GM23338 (cell line): ENCODE data around the gene MSL2.

Experiments
- CREB1 ChIP-seq: fragments of 250-450 bp; sonication (Bioruptor Pico); IDR thresholded peaks from 2 replicates; pipeline ENCODE4 v1.5.0; 2020; ENCODE audit warnings: low read depth, mild to moderate bottlenecking, moderate library complexity
- JUNB ChIP-seq: IDR thresholded peaks from one replicate; pipeline ENCODE4 v1.6.1; 2016; ENCODE audit warnings: antibody characterized with exemption; ENCODE audit not compliant: unreplicated experiment
- POLR2AphosphoS5 ChIP-seq: IDR thresholded peaks from 2 replicates; pipeline ENCODE4 v1.6.1; 2016; ENCODE audit warnings: antibody characterized with exemption, low read depth
- STAT1 ChIP-seq: IDR thresholded peaks from one replicate; pipeline ENCODE4 v1.6.1; 2016; ENCODE audit warnings: antibody characterized with exemption; ENCODE audit not compliant: unreplicated experiment
- TF ChIP-seq, protein P1 (sequence below), 2 experiments: fragments of 200-600 bp in 1 of 2; sonication (generic) in 1 of 2; conservative IDR thresholded peaks; 2 replicates each; pipeline versions ENCODE4 v1.5.1 to v1.6.1; 2016 to 2017; ENCODE audit warnings: antibody characterized with exemption in 2 of 2, low read depth in 2 of 2, mild to moderate bottlenecking in 2 of 2, moderate library complexity in 1 of 2

DNA sequence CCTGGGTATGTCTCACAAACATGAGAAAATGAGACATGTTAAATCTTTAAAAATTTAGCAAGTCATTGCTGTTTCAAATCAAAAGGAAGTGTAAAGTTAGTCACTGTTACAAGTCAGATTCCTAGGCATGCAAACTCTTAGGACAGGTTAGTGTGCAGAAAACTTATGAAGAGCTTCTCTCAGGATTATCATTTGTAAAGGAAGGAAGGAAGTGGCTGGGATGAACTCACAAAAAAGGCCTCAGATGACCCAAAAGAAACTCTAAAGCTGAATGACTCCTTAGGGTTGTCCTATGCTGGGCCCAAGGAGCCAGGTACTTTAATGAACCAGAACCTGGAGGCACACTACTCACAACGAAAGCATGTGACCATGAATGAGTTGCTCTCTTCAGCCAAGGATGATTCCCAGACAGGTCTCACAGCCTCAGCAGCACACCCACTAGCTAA lies 25.0 kb downstream of the MSL2 start:
- TF ChIP-seq, protein P1, sequence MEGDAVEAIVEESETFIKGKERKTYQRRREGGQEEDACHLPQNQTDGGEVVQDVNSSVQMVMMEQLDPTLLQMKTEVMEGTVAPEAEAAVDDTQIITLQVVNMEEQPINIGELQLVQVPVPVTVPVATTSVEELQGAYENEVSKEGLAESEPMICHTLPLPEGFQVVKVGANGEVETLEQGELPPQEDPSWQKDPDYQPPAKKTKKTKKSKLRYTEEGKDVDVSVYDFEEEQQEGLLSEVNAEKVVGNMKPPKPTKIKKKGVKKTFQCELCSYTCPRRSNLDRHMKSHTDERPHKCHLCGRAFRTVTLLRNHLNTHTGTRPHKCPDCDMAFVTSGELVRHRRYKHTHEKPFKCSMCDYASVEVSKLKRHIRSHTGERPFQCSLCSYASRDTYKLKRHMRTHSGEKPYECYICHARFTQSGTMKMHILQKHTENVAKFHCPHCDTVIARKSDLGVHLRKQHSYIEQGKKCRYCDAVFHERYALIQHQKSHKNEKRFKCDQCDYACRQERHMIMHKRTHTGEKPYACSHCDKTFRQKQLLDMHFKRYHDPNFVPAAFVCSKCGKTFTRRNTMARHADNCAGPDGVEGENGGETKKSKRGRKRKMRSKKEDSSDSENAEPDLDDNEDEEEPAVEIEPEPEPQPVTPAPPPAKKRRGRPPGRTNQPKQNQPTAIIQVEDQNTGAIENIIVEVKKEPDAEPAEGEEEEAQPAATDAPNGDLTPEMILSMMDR (conservative IDR thresholded peaks at IDR 0.05; ENCODE audit: low read depth in 2 of 2): no peak
- no peak for TF ChIP-seq CREB1 (CRISPR knock-in tag)
- no peak for TF ChIP-seq STAT1
- no peak for TF ChIP-seq JUNB
- no peak for TF ChIP-seq POLR2AphosphoS5
